ENCODE measurements around the gene FAM241B.

The FAM241B gene

GRCh38 chr10:69668721-69669120, 38.7 kb downstream of the FAM241B start:
- no peak for DNase-seq

- no peak for DNase-seq
Observed at GRCh38 chr10:69669409-69669808, 39.4 kb downstream of the FAM241B start.

GRCh38 chr10:69673521-69673920, 43.5 kb downstream of the FAM241B start:
- DNase-seq: no peak

DNA sequence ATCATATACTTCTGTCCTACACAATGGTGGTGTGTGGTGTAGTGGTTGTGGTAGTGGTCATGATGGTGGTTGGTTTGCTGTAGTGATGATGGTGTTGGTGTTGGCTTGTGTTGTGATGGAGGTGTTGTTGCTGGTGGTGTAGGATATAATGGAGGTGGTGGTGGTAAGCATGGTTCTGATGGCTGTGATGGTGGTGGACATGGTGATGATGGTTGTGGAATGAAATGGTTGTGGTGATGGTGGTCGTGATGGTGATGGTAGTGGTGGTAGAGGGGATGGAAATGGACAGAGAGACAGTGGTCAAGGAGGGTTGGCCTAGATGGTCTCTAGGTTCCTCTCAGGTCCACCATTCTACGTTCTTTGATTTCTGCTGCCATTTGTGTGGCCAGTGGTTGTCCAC, 44.7 kb downstream of the FAM241B start:
- DNase-seq: no peak

DNA sequence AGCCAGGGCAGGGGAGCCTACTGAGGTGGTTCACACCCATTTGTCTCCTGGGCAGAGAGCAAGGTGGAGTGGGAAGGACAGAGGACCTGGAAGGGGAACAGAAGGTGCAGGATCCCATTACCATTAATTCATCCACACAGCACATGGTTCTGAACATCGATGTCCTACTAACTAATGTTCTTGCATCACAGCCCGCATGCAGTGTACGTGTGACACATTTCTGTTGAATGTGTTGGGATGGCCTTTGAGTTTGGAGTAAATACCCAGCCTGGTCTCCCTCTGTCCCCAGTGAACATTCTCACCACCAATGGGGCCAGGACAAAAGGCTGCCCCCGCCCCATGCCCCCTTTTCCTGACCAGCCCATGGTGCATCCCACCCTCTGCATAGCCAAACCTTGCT, 46.3 kb downstream of the FAM241B start:
- DNase-seq: no peak

DNA sequence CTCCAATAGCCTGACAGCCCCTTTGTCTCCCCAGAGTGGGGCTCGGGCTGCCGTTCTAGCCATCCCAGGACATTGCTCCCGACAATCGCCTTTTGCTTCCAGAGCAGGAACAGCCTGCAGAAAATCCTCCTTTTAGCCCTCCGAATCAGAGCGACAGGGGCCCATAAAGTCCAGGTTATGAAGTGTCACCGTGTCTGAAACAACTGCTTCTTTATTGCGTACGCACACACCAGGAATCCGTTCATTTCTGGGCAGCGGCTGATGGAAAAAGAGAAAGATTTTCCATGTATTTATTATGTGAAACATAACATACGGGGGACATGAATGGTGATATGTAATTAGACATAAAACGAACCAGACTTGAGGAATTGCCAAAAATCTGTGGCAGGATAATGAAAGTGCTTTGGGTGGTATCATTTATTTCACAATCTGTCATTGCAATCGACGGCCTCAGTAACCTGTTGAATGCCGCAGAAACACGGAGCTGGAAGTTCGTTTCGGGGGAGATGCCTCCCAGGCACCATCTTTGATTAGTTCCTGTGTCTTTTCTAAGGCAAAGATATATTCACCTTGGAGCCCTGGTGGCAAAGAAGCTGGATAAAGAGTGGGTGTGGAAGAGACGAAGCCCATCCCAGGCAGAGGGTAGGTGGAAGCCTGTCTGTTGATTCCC, 48.1 kb downstream of the FAM241B start:
- no peak for DNase-seq

DNA sequence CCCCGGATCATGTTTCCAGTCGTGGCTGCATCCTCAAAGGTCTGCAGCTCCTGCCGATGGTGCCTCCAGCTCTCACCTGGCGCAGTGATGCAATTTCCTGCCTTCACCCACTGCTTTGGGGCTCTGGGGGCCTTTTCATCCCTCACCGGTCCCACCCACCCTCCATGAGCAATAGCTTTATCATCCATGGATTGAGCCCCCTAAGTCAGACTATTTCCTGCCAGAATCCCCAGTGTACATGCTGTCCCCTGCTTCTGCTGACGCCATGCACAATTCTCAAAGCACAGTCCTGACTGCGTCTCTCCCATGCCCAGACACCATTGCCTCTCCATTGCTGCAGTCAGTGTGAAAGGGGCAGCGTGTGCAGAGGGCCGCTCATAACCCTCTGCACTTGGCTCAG, 49.7 kb downstream of the FAM241B start:
- DNase-seq: no peak

DNA sequence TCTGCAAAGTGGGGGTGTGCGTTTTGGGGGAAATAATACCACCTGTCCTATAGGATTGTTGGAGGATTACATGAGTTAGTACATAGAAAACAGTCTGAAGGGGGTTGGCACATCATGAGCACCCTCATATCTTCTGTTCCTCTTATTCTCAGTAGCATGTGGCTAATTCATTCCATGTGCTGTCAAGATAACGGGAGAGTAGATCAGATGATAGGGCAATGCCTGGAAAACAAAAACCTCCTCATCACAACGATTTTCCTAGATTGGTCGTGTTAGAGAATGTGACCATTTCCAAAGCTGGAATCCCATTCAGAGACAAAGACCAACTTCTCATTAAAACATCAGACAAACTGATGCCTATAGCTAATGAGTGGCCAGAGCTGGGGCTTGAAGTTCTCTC, 50.6 kb downstream of the FAM241B start:
- no peak for DNase-seq

DNA sequence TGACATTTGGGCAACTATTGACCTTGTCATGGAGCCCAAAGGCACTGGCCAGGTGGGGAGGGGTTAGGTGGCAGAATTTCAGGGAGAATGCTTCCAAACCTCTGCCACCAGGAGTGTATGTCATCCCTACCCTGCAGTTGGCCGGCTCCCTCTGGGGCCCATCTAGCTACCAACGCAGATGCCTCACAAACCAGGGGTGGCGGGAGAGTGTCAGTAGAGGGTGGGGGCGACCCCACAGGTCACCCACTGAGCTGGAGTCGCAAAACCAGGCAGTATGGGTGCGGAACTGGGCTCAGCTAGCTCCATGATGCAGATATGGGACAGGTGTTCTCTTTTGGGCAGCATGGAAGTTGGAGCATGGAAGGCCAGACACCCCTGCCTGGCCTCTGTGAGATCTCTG, 51.4 kb downstream of the FAM241B start:
- no peak for DNase-seq

DNA sequence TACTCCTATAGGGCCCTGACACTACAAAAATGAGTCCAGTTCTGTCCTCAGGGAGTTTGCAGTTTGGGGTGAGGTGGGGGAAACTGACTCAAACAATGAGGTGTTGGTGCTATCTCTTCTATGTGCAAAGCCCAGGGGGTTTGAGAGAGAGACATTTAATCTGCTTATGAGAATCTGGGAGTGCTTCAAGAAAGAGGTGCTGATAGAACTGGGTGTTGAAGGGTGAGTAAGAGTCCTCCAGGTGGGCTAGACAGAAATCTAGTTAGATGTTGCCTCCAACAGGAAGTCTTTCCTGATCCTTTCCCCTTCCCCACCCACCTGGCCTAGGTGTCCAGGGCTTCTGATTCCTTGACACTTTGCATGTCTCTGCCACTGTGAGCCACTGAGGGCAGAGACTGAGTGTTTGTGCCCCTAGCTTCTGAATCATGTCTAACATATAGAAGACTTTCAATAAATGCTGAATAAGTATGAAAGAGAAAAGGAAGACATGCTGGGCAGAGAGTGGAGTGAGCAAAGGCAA, 53.0 kb downstream of the FAM241B start:
- DNase-seq: no peak
